Progenitor cell of endocrine pancreas (in vitro differentiated cells): ENCODE data around the gene HSPBP1. TPM values are rescaled to one million over a fixed set of nuclear protein-coding genes. Genes with fewer than 3 reads are reported as not detected.

ENCODE experiments used
- DNase-seq: peaks from one replicate; pipeline ENCODE4 v3.0.0; 2021; ENCODE audit warnings: low spot score; ENCODE audit not compliant: unreplicated experiment
- H3K27ac Mint-ChIP-seq: 2 replicates; pipeline ENCODE4 v1.8.0; 2021; ENCODE audit warnings: mild to moderate bottlenecking, moderate library complexity, mixed read lengths
- H3K27me3 Mint-ChIP-seq: 2 replicates; pipeline ENCODE4 v1.8.0; 2021; ENCODE audit warnings: mixed read lengths
- H3K36me3 Mint-ChIP-seq: 2 replicates; pipeline ENCODE4 v1.8.0; 2022; ENCODE audit warnings: mixed read lengths; ENCODE audit not compliant: insufficient read depth
- H3K4me1 Mint-ChIP-seq: 2 replicates; pipeline ENCODE4 v1.8.0; 2021; ENCODE audit warnings: low read depth, mixed read lengths
- H3K4me3 Mint-ChIP-seq: 2 replicates; pipeline ENCODE4 v1.8.0; 2021; ENCODE audit warnings: low read depth, mild to moderate bottlenecking, moderate library complexity, mixed read lengths
- H3K9me3 Mint-ChIP-seq: 2 replicates; pipeline ENCODE4 v1.8.0; 2021; ENCODE audit warnings: low read depth, mixed read lengths
- microRNA-seq: library from miRNA; unstranded; fragments of <30 nt; microRNA quantifications from one replicate; pipeline ENCODE4 v1.1.0, GENCODE V29; 2020; ENCODE audit warnings: borderline number of aligned reads; ENCODE audit not compliant: unreplicated experiment
- total RNA-seq: library from RNA; stranded (reverse); gene quantifications from 2 replicates; pipeline ENCODE4 v1.2.1, GENCODE V29; 2021
- TF ChIP-seq, protein P1 (sequence below): fragments of 200-600 bp; sonication (generic); IDR thresholded peaks from one replicate; pipeline ENCODE4 v1.5.0; 2021; ENCODE audit warnings: antibody characterized with exemption, mild to moderate bottlenecking; ENCODE audit not compliant: unreplicated experiment

Gene HSPBP1
- total RNA-seq, 1 donor from 2014 or later, result 46.1 TPM

DNA sequence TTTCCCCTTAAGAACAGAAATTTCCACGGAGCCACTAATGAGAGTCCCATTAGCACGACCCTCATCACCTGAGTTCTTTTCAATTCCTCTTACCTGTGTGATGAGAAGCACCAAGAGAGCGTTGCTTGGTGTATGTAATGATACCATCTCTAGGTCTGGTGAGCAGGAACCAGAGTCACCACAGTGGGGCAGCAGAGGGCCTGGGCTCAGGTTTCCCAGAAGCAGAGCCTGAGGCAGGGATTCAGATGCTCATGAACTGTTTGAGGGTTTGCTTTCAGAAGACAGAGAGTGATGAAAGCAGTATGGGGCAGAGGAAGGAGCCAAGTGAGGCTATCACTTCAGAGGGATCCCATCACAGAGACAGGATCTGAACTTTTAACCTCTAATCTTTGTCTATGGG, 67.5 kb downstream of the HSPBP1 start:
- Mint-ChIP-seq H3K27ac (no peak overlapping the region), H3K4me1 (peaks cover 10% of the 10 kb centered on the region), H3K9me3 (peaks cover 12% of the 10 kb centered on the region), H3K36me3 (no peaks in the 10 kb centered on the region), H3K27me3 (peaks cover 23% of the 10 kb centered on the region), H3K4me3 (no peak overlapping the region)
- DNase-seq, result no peak
- TF ChIP-seq, protein P1, sequence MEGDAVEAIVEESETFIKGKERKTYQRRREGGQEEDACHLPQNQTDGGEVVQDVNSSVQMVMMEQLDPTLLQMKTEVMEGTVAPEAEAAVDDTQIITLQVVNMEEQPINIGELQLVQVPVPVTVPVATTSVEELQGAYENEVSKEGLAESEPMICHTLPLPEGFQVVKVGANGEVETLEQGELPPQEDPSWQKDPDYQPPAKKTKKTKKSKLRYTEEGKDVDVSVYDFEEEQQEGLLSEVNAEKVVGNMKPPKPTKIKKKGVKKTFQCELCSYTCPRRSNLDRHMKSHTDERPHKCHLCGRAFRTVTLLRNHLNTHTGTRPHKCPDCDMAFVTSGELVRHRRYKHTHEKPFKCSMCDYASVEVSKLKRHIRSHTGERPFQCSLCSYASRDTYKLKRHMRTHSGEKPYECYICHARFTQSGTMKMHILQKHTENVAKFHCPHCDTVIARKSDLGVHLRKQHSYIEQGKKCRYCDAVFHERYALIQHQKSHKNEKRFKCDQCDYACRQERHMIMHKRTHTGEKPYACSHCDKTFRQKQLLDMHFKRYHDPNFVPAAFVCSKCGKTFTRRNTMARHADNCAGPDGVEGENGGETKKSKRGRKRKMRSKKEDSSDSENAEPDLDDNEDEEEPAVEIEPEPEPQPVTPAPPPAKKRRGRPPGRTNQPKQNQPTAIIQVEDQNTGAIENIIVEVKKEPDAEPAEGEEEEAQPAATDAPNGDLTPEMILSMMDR, result peak; percentile 32

Small RNA genes within 50 kb of the gene (microRNA-seq; reads per million reads assigned to microRNA genes)
- not detected for gene MIR6802
- 3.0 reads per million for gene MIR6803
- 3.6 reads per million for gene MIR6804

Other genes with a start within 250 kb of the HSPBP1 start
- 0.18 and 0.34 TPM in 2 replicates for gene GP6, start 241.8 kb downstream of the HSPBP1 start, total RNA-seq
- gene RDH13, start 217.0 kb downstream of the HSPBP1 start, total RNA-seq, result 11.8 and 12.0 TPM in 2 replicates
- 14.4 and 21.5 TPM in 2 replicates for gene EPS8L1, start 204.2 kb downstream of the HSPBP1 start, total RNA-seq
- gene PPP1R12C, start 162.5 kb downstream of the HSPBP1 start, total RNA-seq, result 110 and 118 TPM in 2 replicates
- 4.6 and 5.5 TPM in 2 replicates for gene TNNT1, start 130.9 kb downstream of the HSPBP1 start, total RNA-seq
- 5.5 and 6.0 TPM in 2 replicates for gene TNNI3, start 122.4 kb downstream of the HSPBP1 start, total RNA-seq
- 14.9 and 18.4 TPM in 2 replicates for gene DNAAF3, start 113.5 kb downstream of the HSPBP1 start, total RNA-seq
- gene SYT5, start 99.8 kb downstream of the HSPBP1 start, total RNA-seq, result 4.3 and 4.8 TPM in 2 replicates
- gene PTPRH, start 70.6 kb downstream of the HSPBP1 start, total RNA-seq, result 0.43 and 1.6 TPM in 2 replicates
- 10.0 and 12.0 TPM in 2 replicates for gene TMEM86B, start 51.3 kb downstream of the HSPBP1 start, total RNA-seq
- 70.9 and 72.3 TPM in 2 replicates for gene PPP6R1, start 21.1 kb downstream of the HSPBP1 start, total RNA-seq
- gene BRSK1, start 3.9 kb upstream of the HSPBP1 start, total RNA-seq, result 67.6 and 68.7 TPM in 2 replicates
- gene TMEM150B, start 45.2 kb upstream of the HSPBP1 start, total RNA-seq, result not detected in 2 replicates
- 68.4 and 68.6 TPM in 2 replicates for gene KMT5C, start 59.8 kb upstream of the HSPBP1 start, total RNA-seq
- not detected in 2 replicates for gene COX6B2, start 74.6 kb upstream of the HSPBP1 start, total RNA-seq
- gene GARIN5B, start 83.2 kb upstream of the HSPBP1 start, total RNA-seq, result 0.09 TPM in 1 of 2 replicates, not detected in the other
- gene IL11, start 90.4 kb upstream of the HSPBP1 start, total RNA-seq, result 2.2 and 2.8 TPM in 2 replicates
- gene TMEM190, start 96.7 kb upstream of the HSPBP1 start, total RNA-seq, result 2.3 and 4.3 TPM in 2 replicates
- 5.0 and 5.6 TPM in 2 replicates for gene TMEM238, start 104.2 kb upstream of the HSPBP1 start, total RNA-seq
- gene RPL28, start 105.8 kb upstream of the HSPBP1 start, total RNA-seq, result 1,450 and 1,547 TPM in 2 replicates
- gene UBE2S, start 127.7 kb upstream of the HSPBP1 start, total RNA-seq, result 69.9 and 77.2 TPM in 2 replicates
- 0.10 TPM in 1 of 2 replicates, not detected in the other for gene SHISA7, start 163.2 kb upstream of the HSPBP1 start, total RNA-seq
- gene ISOC2, start 181.5 kb upstream of the HSPBP1 start, total RNA-seq, result 36.3 and 36.6 TPM in 2 replicates
- not detected in 2 replicates for gene C19orf85, start 184.6 kb upstream of the HSPBP1 start, total RNA-seq
- gene ZNF628, start 196.5 kb upstream of the HSPBP1 start, total RNA-seq, result 12.9 and 16.8 TPM in 2 replicates
- gene NAT14, start 205.1 kb upstream of the HSPBP1 start, total RNA-seq, result 62.6 and 69.7 TPM in 2 replicates
- 1.1 and 1.6 TPM in 2 replicates for gene SSC5D, start 208.3 kb upstream of the HSPBP1 start, total RNA-seq